ENCODE data around the gene POLR2L. TPM values are rescaled to one million over a fixed set of nuclear protein-coding genes. Genes with fewer than 3 reads are reported as not detected.

The POLR2L gene
- total RNA-seq, 1 experiment from 2014 or later: 211 TPM

DNA sequence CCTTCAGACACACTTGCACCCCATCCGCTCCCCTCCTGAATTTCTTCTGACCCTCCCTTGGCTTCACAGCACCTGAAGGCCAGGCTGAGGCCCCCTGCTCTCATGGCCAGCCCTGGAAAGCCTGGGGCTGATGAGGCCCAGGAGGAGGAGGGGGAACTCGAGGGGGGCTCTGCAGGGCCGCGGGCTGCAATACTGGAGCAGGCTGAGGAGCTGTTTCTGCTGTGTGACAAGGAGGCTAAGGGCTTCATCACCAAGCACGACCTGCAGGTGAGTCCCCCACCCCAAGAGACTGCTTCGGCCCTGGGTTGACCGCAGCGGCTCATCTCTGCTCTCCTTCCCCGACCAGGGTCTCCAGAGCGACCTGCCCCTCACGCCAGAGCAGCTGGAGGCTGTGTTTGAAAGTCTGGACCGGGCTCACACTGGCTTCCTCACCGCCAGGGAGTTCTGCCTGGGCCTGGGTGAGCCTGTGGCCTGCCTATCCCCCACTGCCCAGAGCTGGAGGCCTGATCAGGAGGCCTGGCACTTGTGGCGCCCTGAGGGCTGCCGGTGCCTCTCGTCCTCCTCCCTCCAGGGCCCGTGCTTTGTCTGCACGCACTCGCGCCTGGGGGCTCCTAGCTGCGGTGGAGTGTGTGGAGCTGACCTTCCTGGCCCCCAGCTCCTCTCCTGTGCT lies 13.7 kb downstream of the POLR2L start (continued):
- no peak for TF ChIP-seq YY1 (IDR thresholded peaks at IDR 0.05; ENCODE audit: extremely low read depth, insufficient replicate concordance, low read depth, low read length)
- TF ChIP-seq, protein P1, sequence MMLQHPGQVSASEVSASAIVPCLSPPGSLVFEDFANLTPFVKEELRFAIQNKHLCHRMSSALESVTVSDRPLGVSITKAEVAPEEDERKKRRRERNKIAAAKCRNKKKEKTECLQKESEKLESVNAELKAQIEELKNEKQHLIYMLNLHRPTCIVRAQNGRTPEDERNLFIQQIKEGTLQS (IDR thresholded peaks at IDR 0.05): no peak
- no peak for TF ChIP-seq JUND (IDR thresholded peaks at IDR 0.05)
- TF ChIP-seq EZH2 (IDR thresholded peaks at IDR 0.05): no peak
- no peak for TF ChIP-seq FOSL1 (IDR thresholded peaks at IDR 0.05; ENCODE audit: low read depth)
- no peak for TF ChIP-seq POLR2AphosphoS5 (IDR thresholded peaks at IDR 0.05; ENCODE audit: low read depth, low read length)
- TF ChIP-seq, protein P2, sequence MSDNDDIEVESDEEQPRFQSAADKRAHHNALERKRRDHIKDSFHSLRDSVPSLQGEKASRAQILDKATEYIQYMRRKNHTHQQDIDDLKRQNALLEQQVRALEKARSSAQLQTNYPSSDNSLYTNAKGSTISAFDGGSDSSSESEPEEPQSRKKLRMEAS (IDR thresholded peaks at IDR 0.05): no peak
- TF ChIP-seq EGR1 (IDR thresholded peaks at IDR 0.05; ENCODE audit: low read depth): no peak
- TF ChIP-seq, protein P3, sequence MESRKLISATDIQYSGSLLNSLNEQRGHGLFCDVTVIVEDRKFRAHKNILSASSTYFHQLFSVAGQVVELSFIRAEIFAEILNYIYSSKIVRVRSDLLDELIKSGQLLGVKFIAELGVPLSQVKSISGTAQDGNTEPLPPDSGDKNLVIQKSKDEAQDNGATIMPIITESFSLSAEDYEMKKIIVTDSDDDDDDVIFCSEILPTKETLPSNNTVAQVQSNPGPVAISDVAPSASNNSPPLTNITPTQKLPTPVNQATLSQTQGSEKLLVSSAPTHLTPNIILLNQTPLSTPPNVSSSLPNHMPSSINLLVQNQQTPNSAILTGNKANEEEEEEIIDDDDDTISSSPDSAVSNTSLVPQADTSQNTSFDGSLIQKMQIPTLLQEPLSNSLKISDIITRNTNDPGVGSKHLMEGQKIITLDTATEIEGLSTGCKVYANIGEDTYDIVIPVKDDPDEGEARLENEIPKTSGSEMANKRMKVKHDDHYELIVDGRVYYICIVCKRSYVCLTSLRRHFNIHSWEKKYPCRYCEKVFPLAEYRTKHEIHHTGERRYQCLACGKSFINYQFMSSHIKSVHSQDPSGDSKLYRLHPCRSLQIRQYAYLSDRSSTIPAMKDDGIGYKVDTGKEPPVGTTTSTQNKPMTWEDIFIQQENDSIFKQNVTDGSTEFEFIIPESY (IDR thresholded peaks at IDR 0.05; ENCODE audit: extremely low read depth, insufficient replicate concordance, low read length): no peak
- TF ChIP-seq SIN3A (IDR thresholded peaks at IDR 0.05; ENCODE audit: low read depth): no peak
- TF ChIP-seq CEBPB (IDR thresholded peaks at IDR 0.05; ENCODE audit: low read depth): no peak

DNA sequence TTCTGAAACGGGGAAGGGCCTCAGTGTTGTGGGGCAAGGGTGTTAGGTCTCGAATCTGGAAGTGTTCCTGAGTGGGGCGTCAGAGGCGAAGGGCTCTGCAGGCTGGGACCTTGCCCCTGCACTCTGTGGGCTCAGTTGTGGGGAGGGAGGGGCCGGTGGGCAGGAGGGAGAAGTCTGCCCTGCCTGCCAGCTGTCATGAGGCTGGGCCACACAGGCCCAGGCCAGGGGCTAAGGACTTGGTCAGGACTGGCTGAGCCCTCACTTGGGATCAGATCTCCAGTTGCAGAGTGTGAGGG lies 14.5 kb downstream of the POLR2L start, which contains the start of gene CRACR2B:
CRACR2B (plus strand) TSS at position 23 of the 296 bp plus-strand sequence. CDS start 689 bp downstream, outside the sequence.
- BruUV-seq (replicated peaks): no TSS peak
- intact Hi-C loops (cut with micrococcal nuclease): no loop called here
- no peaks in the 10 kb centered on the region for H4K20me1 ChIP-seq (ENCODE audit: insufficient read depth)
- peaks cover 29 to 49% of the 10 kb centered on the region in 2 experiments for H3K4me1 ChIP-seq (ENCODE audit: control insufficient read depth in 1 of 2, insufficient read depth in 2 of 2, low read length in 2 of 2)
- RAD21 ChIA-PET (ENCODE audit: low non-redundant PET in 1 of 2, low total read pairs in 2 of 2, uncharacterized antibody in 2 of 2, unreplicated experiment in 2 of 2): no interaction called here
- ATAC-seq (peak; percentile 8), DNase-seq (ENCODE audit: low read depth, low spot score) (no peak)
- H3K9me3 ChIP-seq (ENCODE audit: control insufficient read depth in 1 of 2, insufficient read depth in 1 of 2, low read depth in 1 of 2, low read length in 2 of 2): no peaks in the 10 kb centered on the region
- peak within 1 kb of the TSS; percentile 100 for H3K4me2 ChIP-seq (ENCODE audit: low read length)
- POLR2A ChIA-PET: interaction anchor here (1.4 to 2.3 kb wide), 2 partner anchors 8 to 19 kb away, joined by 6 to 16 read pairs; partner anchors contain the start of genes PNPLA2 and RPLP2
- CTCF ChIA-PET: no interaction called here
- H3K9me2 ChIP-seq (ENCODE audit: insufficient read depth): no peaks in the 10 kb centered on the region
- peaks cover 9% of the 10 kb centered on the region; the same call in 1 of the 2 replicates for H3K79me2 ChIP-seq (ENCODE audit: insufficient read depth, low read length)
- peak within 1 kb of the TSS; percentile 89 for H3K27ac ChIP-seq (ENCODE audit: low read depth, low read length)
- TF ChIP-seq EZH2phosphoT487 (IDR thresholded peaks at IDR 0.05; ENCODE audit: borderline replicate concordance) (no peak), SP1 (IDR thresholded peaks at IDR 0.05; ENCODE audit: low read depth) (no peak), TCF7L2 (IDR thresholded peaks at IDR 0.05; ENCODE audit: borderline replicate concordance, extremely low read depth, insufficient read depth, insufficient read length) (no peak), SRF (IDR thresholded peaks at IDR 0.05; ENCODE audit: low read depth) (no peak), ZNF274 (IDR thresholded peaks at IDR 0.05; ENCODE audit: low read depth, low read length) (no peak), POLR2AphosphoS5 (IDR thresholded peaks at IDR 0.05; ENCODE audit: low read depth, low read length) (no peak)
- peak within 1 kb of the TSS; percentile 76 for H3K9ac ChIP-seq (ENCODE audit: low read length)
- H3K36me3 ChIP-seq (ENCODE audit: control insufficient read depth in 1 of 2, insufficient read depth in 2 of 2, low read length in 2 of 2): no peaks in the 10 kb centered on the region
- peak within 1 kb of the TSS; percentile 51 to 65 for H3K4me3 ChIP-seq (replicated peaks in 1 of 2; ENCODE audit: low read depth in 1 of 2, low read length in 2 of 2)
- no peak within 1 kb of the TSS for H2AFZ ChIP-seq (ENCODE audit: low read depth, low read length, poor library complexity, severe bottlenecking)
- no peaks in the 10 kb centered on the region for H3K27me3 ChIP-seq (ENCODE audit: insufficient read depth, low read length)
